ENCODE results near the gene REEP6.
"Not testable (repeated sequence)": the region's sequence is repeated elsewhere in the genome, so short reads cannot be mapped to it uniquely, and the experiment has no call there.

Gene REEP6

DNA sequence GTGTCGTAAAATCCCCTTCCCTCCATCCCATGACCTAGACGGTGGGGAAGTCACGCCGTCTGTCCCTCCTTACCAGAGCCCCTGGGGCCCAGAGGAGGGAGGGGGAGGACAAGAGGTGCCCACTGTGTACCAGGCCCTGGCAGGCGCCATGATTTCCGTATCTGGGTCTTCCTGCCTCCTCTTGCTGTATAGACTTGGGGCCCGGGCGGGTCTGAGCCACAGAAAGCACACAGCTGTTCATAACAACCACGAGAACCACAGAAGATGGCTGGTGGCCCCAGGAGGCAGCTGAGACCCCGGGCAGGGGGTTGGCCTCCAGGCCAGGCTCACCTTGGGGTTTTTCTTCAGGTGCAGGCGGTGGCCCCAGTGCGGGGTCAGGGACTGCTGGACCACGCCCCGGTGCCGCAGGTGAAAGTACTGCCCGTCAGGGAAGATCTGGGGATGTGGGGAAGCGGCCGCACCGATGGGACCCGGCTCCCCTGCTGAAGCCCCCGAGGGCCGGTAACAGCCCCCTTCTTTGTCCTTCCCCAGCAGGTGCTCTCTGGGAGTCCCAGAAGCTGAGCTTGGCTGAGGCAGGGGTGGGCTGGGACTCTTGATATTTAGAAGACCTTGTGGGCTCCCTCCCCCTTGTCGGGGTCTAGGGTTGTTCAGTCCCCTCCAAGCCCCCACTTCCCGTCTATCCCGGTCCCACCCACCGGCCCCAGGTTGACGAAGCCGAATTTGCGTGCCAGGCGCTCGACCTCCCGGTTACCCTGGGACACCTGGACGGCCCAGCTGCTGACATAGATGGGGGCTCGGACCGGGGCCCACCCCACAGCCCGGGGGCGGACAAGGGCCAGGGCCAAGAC lies 1.3 kb upstream of the REEP6 start:
- no peak for DNase-seq (ENCODE audit: low read depth in 2 of 3, low spot score in 2 of 3)

GRCh38 chr19:1490311-1491113 lies 469 bp upstream of the REEP6 start, which contains the start of gene PCSK4:
TSS of gene PCSK4 (minus strand) at chr19:1490350. CDS start at chr19:1490346, 4 bp downstream.
- DNase-seq (ENCODE audit: low read depth in 2 of 3, low spot score in 2 of 3): peak; percentile 92 to 97 (median 92)

- no peak for DNase-seq (ENCODE audit: low read depth in 2 of 3, low spot score in 2 of 3)
These were observed 829 bp downstream of the REEP6 start for GRCh38 chr19:1491849-1492170.

DNA sequence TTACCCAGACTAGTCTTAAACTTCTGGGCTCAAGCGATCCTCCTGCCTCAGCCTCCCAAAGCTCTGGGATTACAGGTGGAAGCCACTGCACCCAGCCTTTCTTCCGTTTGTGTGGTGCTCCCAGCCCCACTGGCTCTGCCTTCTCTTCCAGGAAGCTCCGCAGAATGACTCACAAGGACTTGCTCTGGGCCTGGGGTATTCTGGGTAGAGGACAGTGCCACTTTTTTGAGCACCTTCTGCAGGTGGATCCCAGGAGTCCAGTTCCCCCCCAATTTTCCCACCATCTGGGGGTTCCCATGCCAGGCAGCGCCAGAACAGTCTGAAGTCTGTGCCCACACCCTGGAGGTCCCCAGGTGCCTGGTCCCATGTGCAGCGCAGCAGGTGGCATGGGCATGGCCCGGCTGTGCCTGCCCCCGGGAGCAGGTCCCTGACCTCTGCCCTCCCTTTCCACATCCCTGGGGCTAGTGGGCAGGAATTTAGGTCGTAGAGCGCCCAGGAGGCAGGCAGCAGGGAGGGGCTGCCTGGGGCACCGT lies 1.6 kb downstream of the REEP6 start:
- no peak for DNase-seq (ENCODE audit: low read depth in 2 of 3, low spot score in 2 of 3)

DNA sequence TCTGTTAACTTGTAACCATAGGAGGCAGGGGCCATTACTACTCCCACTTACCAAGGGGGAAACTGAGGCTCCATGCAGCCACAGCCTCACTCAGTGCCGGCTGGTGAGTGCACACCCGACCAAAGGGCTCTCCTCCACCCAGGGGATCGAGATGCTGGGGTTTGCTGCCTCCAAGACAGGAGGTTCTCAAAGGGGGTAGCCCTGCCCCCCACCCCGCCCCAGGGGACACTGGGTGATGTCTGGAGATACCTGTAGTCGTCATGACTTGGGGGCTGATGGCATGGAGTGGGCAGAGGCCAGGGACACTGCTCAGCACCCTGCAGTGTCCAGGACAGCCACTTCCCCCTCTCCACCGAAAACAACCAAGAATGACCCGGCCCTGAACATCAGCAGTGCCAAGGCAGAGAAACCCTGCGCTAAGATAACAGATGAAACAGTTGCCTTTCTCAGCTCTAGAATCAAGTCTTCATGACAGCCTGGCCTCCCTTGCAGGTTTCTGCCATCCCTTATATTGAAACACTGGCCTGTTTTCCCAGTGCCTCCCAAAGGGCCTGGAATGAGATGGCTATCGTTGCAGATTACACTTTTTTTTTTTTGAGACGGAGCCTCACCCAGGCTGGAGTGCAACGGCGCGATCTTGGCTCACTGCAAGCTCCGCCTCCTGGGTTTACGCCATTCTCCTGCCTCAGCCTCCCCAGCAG lies 3.3 kb downstream of the REEP6 start:
- no peak for DNase-seq (ENCODE audit: low read depth in 2 of 3, low spot score in 2 of 3)

- DNase-seq (ENCODE audit: low read depth in 2 of 3, low spot score in 2 of 3): no peak
These were observed 4.2 kb downstream of the REEP6 start for GRCh38 chr19:1495051-1495798.

- DNase-seq (ENCODE audit: low read depth in 2 of 3, low spot score in 2 of 3): no peak
These were observed 5.1 kb downstream of the REEP6 start for GRCh38 chr19:1495799-1496713.

DNA sequence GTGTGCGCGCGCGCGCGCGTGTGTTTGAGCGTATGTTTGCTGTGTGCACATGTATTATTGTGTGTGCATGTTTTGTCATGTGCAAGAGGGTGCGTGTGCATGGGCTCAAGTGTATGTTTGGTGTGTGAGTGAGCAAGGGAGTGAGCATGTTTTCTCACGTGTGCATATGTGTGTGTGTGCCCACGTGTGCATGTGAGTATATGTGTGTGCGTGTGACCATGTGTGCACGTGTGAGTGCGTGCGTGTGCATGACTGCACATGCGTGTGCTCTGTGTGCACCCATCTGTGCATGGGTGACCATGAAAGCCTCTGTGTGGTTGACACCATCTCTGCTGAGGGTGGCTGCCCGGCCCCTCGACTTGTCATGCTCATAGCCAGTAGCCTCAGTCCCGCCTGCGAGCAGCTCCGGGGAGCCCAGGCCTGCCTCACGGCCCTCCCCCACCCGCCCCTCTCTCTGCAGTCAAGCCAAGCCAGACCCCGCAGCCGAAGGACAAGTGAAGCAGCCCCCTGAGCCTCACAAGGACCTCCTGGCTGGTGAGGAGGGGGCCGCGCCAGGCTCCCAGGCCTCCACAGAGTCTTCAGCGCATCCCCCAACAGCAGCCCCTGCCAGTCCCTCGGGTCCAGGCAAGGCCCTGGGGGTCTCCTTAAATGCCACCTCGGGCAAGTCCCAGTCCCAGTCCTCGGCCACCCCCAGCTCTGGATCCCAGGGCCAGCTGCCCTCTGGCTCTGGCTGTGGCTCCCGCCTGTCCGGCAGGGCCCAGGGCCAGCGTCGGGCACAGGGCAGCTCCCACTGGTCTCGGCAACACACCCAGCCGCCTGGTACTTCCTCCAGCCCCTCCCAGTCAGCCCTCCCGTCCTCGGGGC lies 6.0 kb downstream of the REEP6 start:
- no peak for DNase-seq (ENCODE audit: low read depth in 2 of 3, low spot score in 2 of 3)

DNA sequence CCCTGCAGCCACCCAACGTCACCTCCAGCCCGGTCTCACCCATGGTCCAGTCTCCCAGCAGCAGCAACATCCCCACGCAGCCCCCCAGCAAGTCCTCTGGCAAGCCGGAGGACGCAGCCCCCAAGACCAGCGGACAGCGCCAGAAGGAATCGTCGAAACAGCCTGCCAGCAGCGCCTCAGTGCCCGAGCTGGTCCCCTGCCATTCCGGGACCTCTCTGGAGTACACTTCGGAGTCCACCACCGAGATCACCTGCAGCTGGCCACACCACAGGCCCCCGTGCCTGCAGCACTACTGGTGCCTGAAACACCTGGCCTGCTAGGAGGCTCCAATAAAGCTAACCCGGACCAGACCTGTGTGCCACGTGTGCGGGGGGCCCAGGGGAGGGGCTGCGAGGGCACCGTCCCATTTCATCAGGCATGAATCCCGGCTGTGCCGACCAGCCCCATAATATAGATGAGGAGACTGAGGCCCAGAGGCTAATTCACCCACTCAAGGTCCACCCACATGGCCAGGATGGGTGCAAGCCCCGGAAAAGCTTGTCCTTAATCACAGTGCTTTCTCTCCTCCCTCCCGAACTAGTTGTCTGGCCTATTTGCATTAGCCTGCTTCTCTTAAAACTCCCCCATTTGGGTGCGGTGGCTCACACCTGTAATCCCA lies 6.7 kb downstream of the REEP6 start:
- no peak for DNase-seq (ENCODE audit: low read depth in 2 of 3, low spot score in 2 of 3)

GRCh38 chr19:1499231-1499630 lies 8.2 kb downstream of the REEP6 start:
- DNase-seq (ENCODE audit: low read depth in 2 of 3, low spot score in 2 of 3): not testable (repeated sequence)

DNA sequence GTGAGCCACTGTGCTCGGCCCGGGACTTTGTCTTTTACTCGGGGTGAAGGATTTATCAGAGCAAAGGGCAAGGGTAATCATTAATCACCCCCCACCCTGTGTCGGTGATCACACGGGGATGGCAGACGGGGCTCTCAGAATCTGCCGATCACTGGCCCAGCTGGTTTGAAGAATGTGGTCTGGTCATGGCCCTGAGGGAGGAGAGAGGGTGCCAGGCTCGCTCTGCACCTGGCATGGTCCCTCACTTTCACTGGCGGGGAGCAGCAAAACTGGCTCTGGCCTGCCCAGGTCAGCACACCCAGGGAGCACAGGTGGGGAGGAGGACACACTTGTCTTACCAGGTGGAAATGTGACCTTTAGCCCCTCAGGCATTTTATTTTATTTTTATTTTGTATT lies 10.2 kb downstream of the REEP6 start:
- no peak for DNase-seq (ENCODE audit: low read depth in 2 of 3, low spot score in 2 of 3)

- DNase-seq (ENCODE audit: low read depth in 2 of 3, low spot score in 2 of 3): no peak
These were observed 11.6 kb downstream of the REEP6 start for GRCh38 chr19:1502433-1503088.

GRCh38 chr19:1503089-1503924 lies 12.3 kb downstream of the REEP6 start:
- DNase-seq (ENCODE audit: low read depth in 2 of 3, low spot score in 2 of 3): peak in 2 of 3 experiments; percentile 39 to 69

DNA sequence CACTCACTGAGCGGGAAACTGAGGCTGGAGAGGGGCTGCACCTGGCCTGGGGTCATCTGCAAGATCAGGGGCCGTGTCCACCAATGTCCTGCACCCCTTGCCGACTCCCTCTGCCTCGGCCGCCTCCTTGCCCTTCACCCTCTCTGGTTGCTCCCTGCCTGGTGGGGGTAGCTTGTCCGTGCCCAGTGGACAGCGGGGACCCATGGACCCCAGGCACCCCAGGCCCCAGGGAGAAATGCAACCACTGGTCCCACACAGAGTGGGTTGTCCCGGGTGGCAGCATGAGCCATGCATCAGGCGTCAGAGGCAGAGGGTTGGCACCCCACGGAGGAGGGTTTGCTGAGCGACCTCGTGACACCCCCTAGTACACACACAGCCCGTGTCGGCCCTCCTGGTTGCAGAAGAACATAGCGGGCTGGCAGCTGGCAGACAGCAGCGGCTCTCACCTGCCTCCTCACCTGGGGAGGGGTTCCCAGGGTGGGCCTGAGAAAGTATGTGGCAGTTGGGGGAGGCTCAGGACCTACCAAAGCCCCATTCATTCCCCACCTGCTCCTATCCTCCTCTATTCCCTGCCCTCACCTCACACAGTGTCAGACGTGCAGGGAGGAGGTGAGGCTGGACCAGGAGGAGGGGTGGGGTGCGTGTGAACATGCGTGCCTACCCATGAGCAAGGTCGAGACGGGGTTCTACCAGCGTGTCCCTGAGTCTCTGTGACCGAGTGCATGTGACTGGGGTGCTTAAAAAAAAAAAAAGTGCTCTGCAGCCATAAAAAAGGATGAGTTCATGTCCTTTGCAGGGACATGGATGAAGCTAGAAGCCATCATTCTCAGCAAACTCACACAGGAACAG lies 13.2 kb downstream of the REEP6 start:
- no peak for DNase-seq (ENCODE audit: low read depth in 2 of 3, low spot score in 2 of 3)

DNA sequence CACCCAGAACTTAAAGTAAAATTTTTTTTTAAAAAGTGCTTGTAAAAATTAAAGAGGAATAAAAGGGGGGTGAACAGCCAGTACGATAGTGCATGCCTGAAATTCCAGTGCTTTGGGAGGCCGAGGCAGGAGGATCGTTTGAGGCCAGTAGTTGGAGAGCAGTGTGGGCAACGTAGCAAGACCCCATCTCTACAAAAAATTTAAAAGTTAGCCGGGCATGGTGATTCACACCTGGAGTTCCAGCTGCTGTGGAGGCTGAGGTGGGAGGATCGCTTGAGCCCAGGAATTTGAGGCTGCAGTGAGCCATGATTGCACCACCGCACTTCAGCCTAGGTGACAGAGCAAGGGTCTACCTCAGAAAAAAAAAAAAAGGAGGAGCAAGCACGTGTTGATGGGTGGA lies 14.0 kb downstream of the REEP6 start:
- no peak for DNase-seq (ENCODE audit: low read depth in 2 of 3, low spot score in 2 of 3)
